ENCODE measurements around the gene ST7. TPM values are rescaled to one million over a fixed set of nuclear protein-coding genes. Genes with fewer than 3 reads are reported as not detected.

ST7 gene
- polyA plus RNA-seq, 2 of the 4 experiments (the other 2 are of a cell fraction), result 16.2 to 26.0 TPM

DNA sequence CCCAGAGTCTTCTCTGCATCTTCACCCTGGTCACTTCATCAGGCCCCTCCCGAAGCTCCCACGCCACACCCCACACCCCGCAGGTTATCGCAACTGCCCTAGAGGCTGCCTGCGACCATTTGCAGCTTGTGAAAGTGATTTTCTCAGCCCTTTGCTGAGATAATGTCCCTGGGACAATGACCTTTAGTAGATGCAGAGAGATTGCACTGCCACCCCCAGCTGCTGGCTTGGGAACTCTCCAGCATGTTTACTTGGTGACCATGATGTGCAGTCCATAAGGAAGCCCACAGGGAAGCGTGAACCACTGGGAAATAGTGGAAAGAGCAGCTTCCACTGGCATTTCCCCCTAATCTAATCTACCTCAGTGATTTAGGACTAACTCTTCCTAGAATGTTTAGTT lies 272.2 kb downstream of the ST7 start:
- no peak overlapping the region for H3K4me2 ChIP-seq
- ChIA-PET POLR2A (no interaction called here), CTCF (interaction anchor here (1.3 kb wide), 1 partner anchor 13 kb away, joined by 4 read pairs; no protein-coding TSS in a partner anchor)
- no peak overlapping the region for H3K4me3 ChIP-seq
- no peaks in the 10 kb centered on the region for H3K9me3 ChIP-seq
- 94% methylated on average over 6 of the region's 6 CpGs for WGBS (ENCODE audit: missing lambda C conversion rate)
- H3K4me1 ChIP-seq, result no peaks in the 10 kb centered on the region
- no peak for DNase-seq (ENCODE audit: low read depth in 1 of 2, low spot score in 1 of 2)
- no peak for TF ChIP-seq GATA3 (IDR thresholded peaks at IDR 0.05; ENCODE audit: borderline replicate concordance)
- TF ChIP-seq POLR2A (IDR thresholded peaks at IDR 0.05; ENCODE audit: low read length), result no peak
- TF ChIP-seq ZSCAN20 (CRISPR knock-in tag; IDR thresholded peaks at IDR 0.05), result no peak
- no peak overlapping the region for H3K27ac ChIP-seq
- no peak for FAIRE-seq
- no peak for ATAC-seq

DNA sequence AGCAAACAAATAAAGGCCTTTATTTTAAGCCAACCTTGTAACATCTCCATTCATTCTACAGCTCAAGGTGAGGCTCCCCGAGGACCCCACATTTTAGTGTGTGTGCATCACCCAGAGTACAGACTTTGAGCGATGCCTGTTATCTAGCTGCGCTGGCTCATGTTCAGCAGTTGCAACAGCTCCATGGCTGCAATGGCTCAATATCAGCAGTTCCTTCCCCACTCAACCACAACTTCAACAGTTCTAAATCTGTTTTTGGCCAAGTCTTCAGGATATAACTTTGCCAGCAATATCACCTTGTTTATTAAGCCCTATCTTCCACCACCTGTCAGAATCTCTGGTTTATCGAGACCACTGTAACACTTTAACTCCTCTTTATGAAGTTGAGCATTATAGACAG lies 273.8 kb downstream of the ST7 start:
- WGBS (ENCODE audit: missing lambda C conversion rate), result 65% methylated on average over 4 of the region's 4 CpGs
- CTCF ChIA-PET, result interaction anchor here (1.3 kb wide), 1 partner anchor 14 kb away, joined by 7 read pairs; no protein-coding TSS in a partner anchor

DNA sequence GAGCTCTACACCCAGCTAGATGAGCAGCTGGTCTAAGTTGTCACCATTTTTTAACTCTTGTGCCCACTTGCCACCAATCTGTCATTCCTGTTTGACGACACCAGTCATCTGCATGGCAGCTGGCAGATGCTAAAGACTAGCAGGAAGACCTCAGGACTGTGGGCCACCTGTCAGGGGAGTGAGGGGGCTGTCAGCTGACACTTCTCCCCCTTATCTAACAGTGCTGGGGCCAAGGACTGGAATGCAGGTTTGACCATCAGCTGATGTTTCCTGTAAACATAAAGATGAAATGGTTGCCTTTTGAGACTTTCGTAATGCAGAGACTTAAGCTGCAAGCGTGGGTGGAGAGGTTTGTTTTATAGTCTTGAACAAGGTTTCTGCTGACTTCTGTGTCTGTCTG lies 276.0 kb downstream of the ST7 start:
- FAIRE-seq (no peak), DNase-seq (ENCODE audit: low read depth in 1 of 2, low spot score in 1 of 2) (no peak), ATAC-seq (no peak)
- TF ChIP-seq EP300 (IDR thresholded peaks at IDR 0.05) (no peak), HEYL (CRISPR knock-in tag; IDR thresholded peaks at IDR 0.05) (no peak), NR3C1 (IDR thresholded peaks at IDR 0.05) (no peak), EHMT2 (IDR thresholded peaks at IDR 0.05; ENCODE audit: low read depth) (no peak), ZC3H11A (IDR thresholded peaks at IDR 0.05) (no peak)
- TF ChIP-seq, protein P1, sequence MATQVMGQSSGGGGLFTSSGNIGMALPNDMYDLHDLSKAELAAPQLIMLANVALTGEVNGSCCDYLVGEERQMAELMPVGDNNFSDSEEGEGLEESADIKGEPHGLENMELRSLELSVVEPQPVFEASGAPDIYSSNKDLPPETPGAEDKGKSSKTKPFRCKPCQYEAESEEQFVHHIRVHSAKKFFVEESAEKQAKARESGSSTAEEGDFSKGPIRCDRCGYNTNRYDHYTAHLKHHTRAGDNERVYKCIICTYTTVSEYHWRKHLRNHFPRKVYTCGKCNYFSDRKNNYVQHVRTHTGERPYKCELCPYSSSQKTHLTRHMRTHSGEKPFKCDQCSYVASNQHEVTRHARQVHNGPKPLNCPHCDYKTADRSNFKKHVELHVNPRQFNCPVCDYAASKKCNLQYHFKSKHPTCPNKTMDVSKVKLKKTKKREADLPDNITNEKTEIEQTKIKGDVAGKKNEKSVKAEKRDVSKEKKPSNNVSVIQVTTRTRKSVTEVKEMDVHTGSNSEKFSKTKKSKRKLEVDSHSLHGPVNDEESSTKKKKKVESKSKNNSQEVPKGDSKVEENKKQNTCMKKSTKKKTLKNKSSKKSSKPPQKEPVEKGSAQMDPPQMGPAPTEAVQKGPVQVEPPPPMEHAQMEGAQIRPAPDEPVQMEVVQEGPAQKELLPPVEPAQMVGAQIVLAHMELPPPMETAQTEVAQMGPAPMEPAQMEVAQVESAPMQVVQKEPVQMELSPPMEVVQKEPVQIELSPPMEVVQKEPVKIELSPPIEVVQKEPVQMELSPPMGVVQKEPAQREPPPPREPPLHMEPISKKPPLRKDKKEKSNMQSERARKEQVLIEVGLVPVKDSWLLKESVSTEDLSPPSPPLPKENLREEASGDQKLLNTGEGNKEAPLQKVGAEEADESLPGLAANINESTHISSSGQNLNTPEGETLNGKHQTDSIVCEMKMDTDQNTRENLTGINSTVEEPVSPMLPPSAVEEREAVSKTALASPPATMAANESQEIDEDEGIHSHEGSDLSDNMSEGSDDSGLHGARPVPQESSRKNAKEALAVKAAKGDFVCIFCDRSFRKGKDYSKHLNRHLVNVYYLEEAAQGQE (IDR thresholded peaks at IDR 0.05), result no peak
- TF ChIP-seq, protein P2, sequence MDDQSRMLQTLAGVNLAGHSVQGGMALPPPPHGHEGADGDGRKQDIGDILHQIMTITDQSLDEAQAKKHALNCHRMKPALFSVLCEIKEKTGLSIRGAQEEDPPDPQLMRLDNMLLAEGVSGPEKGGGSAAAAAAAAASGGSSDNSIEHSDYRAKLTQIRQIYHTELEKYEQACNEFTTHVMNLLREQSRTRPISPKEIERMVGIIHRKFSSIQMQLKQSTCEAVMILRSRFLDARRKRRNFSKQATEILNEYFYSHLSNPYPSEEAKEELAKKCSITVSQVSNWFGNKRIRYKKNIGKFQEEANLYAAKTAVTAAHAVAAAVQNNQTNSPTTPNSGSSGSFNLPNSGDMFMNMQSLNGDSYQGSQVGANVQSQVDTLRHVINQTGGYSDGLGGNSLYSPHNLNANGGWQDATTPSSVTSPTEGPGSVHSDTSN (IDR thresholded peaks at IDR 0.05), result no peak
- WGBS (ENCODE audit: missing lambda C conversion rate), result 96% methylated on average over 3 of the region's 3 CpGs
- CTCF ChIA-PET, result interaction anchor here (0.9 to 2.6 kb wide), 2 partner anchors 14 to 16 kb away, joined by 3 to 16 read pairs; no protein-coding TSS in a partner anchor
- Histone ChIP-seq H3K9me3 (no peaks in the 10 kb centered on the region), H3K4me2 (no peak overlapping the region), H3K4me1 (no peaks in the 10 kb centered on the region), H3K27ac (no peak overlapping the region), H3K4me3 (no peak overlapping the region)
- POLR2A ChIA-PET, result no interaction called here

More for the DNA sequence above, 273.8 kb downstream of the ST7 start:
- POLR2A ChIA-PET, result no interaction called here
- H3K9me3 ChIP-seq, result no peaks in the 10 kb centered on the region
- no peak overlapping the region for H3K4me2 ChIP-seq
- DNase-seq (ENCODE audit: low read depth in 1 of 2, low spot score in 1 of 2) (no peak), ATAC-seq (no peak), FAIRE-seq (no peak)
- TF ChIP-seq CHD4 (IDR thresholded peaks at IDR 0.05; ENCODE audit: borderline replicate concordance), result no peak
- no peak for TF ChIP-seq TFCP2L1 (CRISPR knock-in tag; IDR thresholded peaks at IDR 0.05)
- no peak for TF ChIP-seq HDAC2 (IDR thresholded peaks at IDR 0.05)
- no peak for TF ChIP-seq MYC (IDR thresholded peaks at IDR 0.05; ENCODE audit: borderline replicate concordance, low read length)
- no peak for TF ChIP-seq EHF (CRISPR knock-in tag; IDR thresholded peaks at IDR 0.05)
- no peak for TF ChIP-seq TP53 (CRISPR knock-in tag; IDR thresholded peaks at IDR 0.05)
- TF ChIP-seq FOXS1 (CRISPR knock-in tag; IDR thresholded peaks at IDR 0.05), result no peak
- TF ChIP-seq, protein P3, sequence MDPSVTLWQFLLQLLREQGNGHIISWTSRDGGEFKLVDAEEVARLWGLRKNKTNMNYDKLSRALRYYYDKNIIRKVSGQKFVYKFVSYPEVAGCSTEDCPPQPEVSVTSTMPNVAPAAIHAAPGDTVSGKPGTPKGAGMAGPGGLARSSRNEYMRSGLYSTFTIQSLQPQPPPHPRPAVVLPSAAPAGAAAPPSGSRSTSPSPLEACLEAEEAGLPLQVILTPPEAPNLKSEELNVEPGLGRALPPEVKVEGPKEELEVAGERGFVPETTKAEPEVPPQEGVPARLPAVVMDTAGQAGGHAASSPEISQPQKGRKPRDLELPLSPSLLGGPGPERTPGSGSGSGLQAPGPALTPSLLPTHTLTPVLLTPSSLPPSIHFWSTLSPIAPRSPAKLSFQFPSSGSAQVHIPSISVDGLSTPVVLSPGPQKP (IDR thresholded peaks at IDR 0.05; ENCODE audit: low read depth, low read length), result no peak
- TF ChIP-seq RNF2 (IDR thresholded peaks at IDR 0.05; ENCODE audit: borderline replicate concordance, low read depth), result no peak
- no peak for TF ChIP-seq CBX2 (IDR thresholded peaks at IDR 0.05; ENCODE audit: borderline replicate concordance, low read depth)
- TF ChIP-seq PHF8 (IDR thresholded peaks at IDR 0.05; ENCODE audit: borderline replicate concordance, low read depth), result no peak
- no peak for TF ChIP-seq FOSB (CRISPR knock-in tag; IDR thresholded peaks at IDR 0.05)
- no peak for TF ChIP-seq BHLHE40 (IDR thresholded peaks at IDR 0.05; ENCODE audit: low read depth, low read length)
- no peak for TF ChIP-seq MAFK (IDR thresholded peaks at IDR 0.05; ENCODE audit: partially characterized antibody)
- no peak for TF ChIP-seq RAD21 (conservative IDR thresholded peaks at IDR 0.05 in 1 of 2, IDR thresholded peaks at IDR 0.05 in 1 of 2)
- TF ChIP-seq GATA3 (IDR thresholded peaks at IDR 0.05; ENCODE audit: borderline replicate concordance), result no peak
- no peak for TF ChIP-seq JUN (IDR thresholded peaks at IDR 0.05)
- no peak for TF ChIP-seq SMC3 (IDR thresholded peaks at IDR 0.05)
- TF ChIP-seq, protein P4, sequence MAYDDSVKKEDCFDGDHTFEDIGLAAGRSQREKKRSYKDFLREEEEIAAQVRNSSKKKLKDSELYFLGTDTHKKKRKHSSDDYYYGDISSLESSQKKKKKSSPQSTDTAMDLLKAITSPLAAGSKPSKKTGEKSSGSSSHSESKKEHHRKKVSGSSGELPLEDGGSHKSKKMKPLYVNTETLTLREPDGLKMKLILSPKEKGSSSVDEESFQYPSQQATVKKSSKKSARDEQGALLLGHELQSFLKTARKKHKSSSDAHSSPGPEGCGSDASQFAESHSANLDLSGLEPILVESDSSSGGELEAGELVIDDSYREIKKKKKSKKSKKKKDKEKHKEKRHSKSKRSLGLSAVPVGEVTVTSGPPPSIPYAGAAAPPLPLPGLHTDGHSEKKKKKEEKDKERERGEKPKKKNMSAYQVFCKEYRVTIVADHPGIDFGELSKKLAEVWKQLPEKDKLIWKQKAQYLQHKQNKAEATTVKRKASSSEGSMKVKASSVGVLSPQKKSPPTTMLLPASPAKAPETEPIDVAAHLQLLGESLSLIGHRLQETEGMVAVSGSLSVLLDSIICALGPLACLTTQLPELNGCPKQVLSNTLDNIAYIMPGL (CRISPR knock-in tag; IDR thresholded peaks at IDR 0.05; ENCODE audit: borderline replicate concordance), result no peak
- no peaks in the 10 kb centered on the region for H3K4me1 ChIP-seq
- no peak overlapping the region for H3K4me3 ChIP-seq
- H3K27ac ChIP-seq, result no peak overlapping the region
